HepG2 (cell line): ENCODE measurements around the gene KAZN. TPM values are rescaled to one million over a fixed set of nuclear protein-coding genes. Genes with fewer than 3 reads are reported as not detected.

Experiments used
- ATAC-seq: fragments of 200-7000 bp; cut with Tn5 transposase; 3 replicates; pipeline ENCODE4 v1.9.1; 2020; ENCODE audit warnings: mild to moderate bottlenecking, moderate library complexity
- BruUV-seq: library from RNA; stranded (reverse); fragments of 400-500 nt; replicated peaks from 2 replicates; lab custom pipeline; 2021; lab: Mats Ljungman, UMichigan
- CTCF ChIA-PET: fragments of 300-600 bp; formaldehyde crosslinking; extraction: SDS; loops from one replicate; lab custom pipeline; 2021; ENCODE audit warnings: low total read pairs, inconsistent platforms, low intra/inter-chr PET ratio; lab: Yijun Ruan, JAX
- POLR2A ChIA-PET: fragments of 350-600 bp; sonication (Branson Sonifier 250); formaldehyde crosslinking; loops from one replicate; lab custom pipeline; 2020; ENCODE audit warnings: antibody characterized with exemption, inconsistent platforms; lab: Yijun Ruan, JAX
- DNase-seq: peaks from one replicate; pipeline ENCODE4 v3.0.0-alpha.2; 2015; ENCODE audit warnings: low spot score
- FAIRE-seq: peaks from 3 replicates; lab custom pipeline; 2011; peaks lifted over from hg19 to GRCh38; lab: Jason Lieb, UNC
- H2AFZ ChIP-seq: one replicate; pipeline ENCODE4 v1.6.1; 2011; ENCODE audit warnings: low read length, inconsistent platforms
- H3K27ac ChIP-seq: fragments of 300-600 bp; 3 replicates; pipeline ENCODE4 v1.8.0; 2011; ENCODE audit warnings: mixed run types, mild to moderate bottlenecking, mixed read lengths, low read length, inconsistent platforms; ENCODE audit not compliant: insufficient read depth; ENCODE audit errors: extremely low read length
- H3K27me3 ChIP-seq, 2 experiments: fragments of 200-600 bp in 1 of 2; 2 replicates in 1 of 2; 3 replicates in 1 of 2; pipeline versions ENCODE4 v1.6.0 to v1.8.0; 2011; ENCODE audit warnings: low read length in 2 of 2, mild to moderate bottlenecking in 2 of 2, moderate library complexity in 2 of 2, inconsistent platforms in 1 of 2; ENCODE audit not compliant: insufficient read depth in 2 of 2, control insufficient read depth in 1 of 2
- H3K36me3 ChIP-seq, 2 experiments: fragments of 200-600 bp in 1 of 2; replicated peaks in 1 of 2; 2 replicates in 1 of 2; 3 replicates in 1 of 2; pipeline versions ENCODE4 v1.5.1 to v1.8.0; 2011; ENCODE audit warnings: low read length in 2 of 2, inconsistent platforms in 1 of 2; ENCODE audit not compliant: insufficient read depth in 2 of 2, control insufficient read depth in 1 of 2
- H3K4me1 ChIP-seq: 2 replicates; pipeline ENCODE4 v1.5.1; 2012; ENCODE audit warnings: low read length, inconsistent platforms; ENCODE audit not compliant: insufficient read depth
- H3K4me2 ChIP-seq: 2 replicates; pipeline ENCODE4 v1.6.0; 2011; ENCODE audit warnings: low read depth, low read length, inconsistent platforms
- H3K4me3 ChIP-seq, 3 experiments: fragments of 200-600 bp in 1 of 3; sonication (generic), shearing (Covaris generic) in 1 of 3; replicated peaks in 1 of 3; 2 replicates each; pipeline ENCODE4 v1.5.1; 2011 to 2016; ENCODE audit warnings: low read length in 3 of 3, inconsistent platforms in 2 of 3, low read depth in 2 of 3, mild to moderate bottlenecking in 2 of 3, control low read depth in 1 of 3, mixed read lengths in 1 of 3; ENCODE audit not compliant: insufficient read depth in 1 of 3
- H3K79me2 ChIP-seq: one replicate; pipeline ENCODE4 v1.6.1; 2011; ENCODE audit warnings: low read length, inconsistent platforms; ENCODE audit not compliant: insufficient read depth
- H3K9ac ChIP-seq: 2 replicates; pipeline ENCODE4 v1.6.0; 2011; ENCODE audit warnings: mild to moderate bottlenecking, low read depth, low read length, inconsistent platforms; ENCODE audit not compliant: insufficient read depth
- H3K9me3 ChIP-seq: 2 replicates; pipeline ENCODE4 v1.5.1; 2012; ENCODE audit warnings: mild to moderate bottlenecking, low read length
- H4K20me1 ChIP-seq: 2 replicates; pipeline ENCODE4 v1.6.0; 2011; ENCODE audit warnings: inconsistent platforms, mild to moderate bottlenecking, low read length, moderate library complexity; ENCODE audit not compliant: insufficient read depth
- FLYWCH1 ChIP-seq: sonication (generic); formaldehyde crosslinking; IDR thresholded peaks from 2 replicates; pipeline ENCODE4 v1.8.1; 2023; ENCODE audit warnings: mild to moderate bottlenecking, missing genetic modification reagents
- MED8 ChIP-seq: sonication (generic); formaldehyde crosslinking; IDR thresholded peaks from 2 replicates; pipeline ENCODE4 v1.8.1; 2023; ENCODE audit warnings: mild to moderate bottlenecking, missing genetic modification reagents; ENCODE audit not compliant: insufficient replicate concordance
- NR1H2 ChIP-seq: sonication (generic); formaldehyde crosslinking; IDR thresholded peaks from 2 replicates; pipeline ENCODE4 v1.8.1; 2022; ENCODE audit warnings: low read depth, missing genetic modification reagents, borderline replicate concordance
- PHB2 ChIP-seq: fragments of 450-650 bp; IDR thresholded peaks from 2 replicates; pipeline ENCODE4 v1.6.1; 2018; ENCODE audit not compliant: partially characterized antibody
- PHF21A ChIP-seq: sonication (generic); formaldehyde crosslinking; IDR thresholded peaks from 2 replicates; pipeline ENCODE4 v1.5.0; 2020; ENCODE audit warnings: mild to moderate bottlenecking, missing genetic modification reagents
- RBM22 ChIP-seq: fragments of 200-400 bp; formaldehyde crosslinking; optimal IDR thresholded peaks from 2 replicates; pipeline ENCODE3; 2017; ENCODE audit warnings: mild to moderate bottlenecking, low read length, moderate library complexity
- RFXANK ChIP-seq: IDR thresholded peaks from 2 replicates; pipeline ENCODE4 v1.6.1; 2016
- SRY ChIP-seq: sonication (generic); formaldehyde crosslinking; IDR thresholded peaks from 2 replicates; pipeline ENCODE4 v1.8.0; 2022; ENCODE audit warnings: mild to moderate bottlenecking, missing genetic modification reagents
- ZFP62 ChIP-seq: sonication (generic); formaldehyde crosslinking; IDR thresholded peaks from 2 replicates; pipeline ENCODE4 v1.4.0; 2020; ENCODE audit warnings: missing genetic modification reagents
- ZMYM4 ChIP-seq: sonication (generic); formaldehyde crosslinking; IDR thresholded peaks from 2 replicates; pipeline ENCODE4 v1.8.1; 2023; ENCODE audit warnings: mild to moderate bottlenecking, missing genetic modification reagents
- ZNF331 ChIP-seq: sonication (generic); formaldehyde crosslinking; IDR thresholded peaks from 2 replicates; pipeline ENCODE4 v1.4.0; 2020; ENCODE audit warnings: missing genetic modification reagents
- WGBS: methylation state at CpG from one replicate; pipeline ENCODE4 v1.1.6; 2017; ENCODE audit warnings: low lambda C conversion rate; 5-methylcytosine and 5-hydroxymethylcytosine counted together
- in situ Hi-C: cut with HindIII; loops from 2 replicates; pipeline ENCODE4 v1.10.0; 2017; ENCODE audit warnings: low pct_unique_long_range_greater_than_20kb; ENCODE audit not compliant: extremely low pct_ligation_motif_present
- intact Hi-C: fragments of 100-400 bp; cut with micrococcal nuclease; formaldehyde crosslinking; loops from one replicate; pipeline ENCODE4 v1.10.0; 2022; ENCODE audit not compliant: unreplicated experiment
- polyA plus RNA-seq, 8 experiments: library from polyadenylated mRNA; depleted of rRNA in 3 of 8; stranded (reverse) in 7 of 8; unstranded in 1 of 8; fragments of >200 nt; fragmentation: Illumina TruSeq in 4 of 8; extraction: Trizol in 4 of 8; gene quantifications; 2 replicates each; pipeline versions ENCODE4 v1.2.1 to v1.2.3, GENCODE V29; 2011 to 2016; ENCODE audit warnings: low read depth in 4 of 8, missing spikeins in 1 of 8, mixed read lengths in 1 of 8; ENCODE audit not compliant: insufficient read depth in 1 of 8
- total RNA-seq, 5 experiments: library from RNA; depleted of rRNA; stranded (reverse); fragments of >200 nt; fragmentation: Illumina TruSeq; extraction: Trizol; gene quantifications; 2 replicates each; pipeline ENCODE4 v1.2.3, GENCODE V29; 2016; ENCODE audit warnings: low read depth in 1 of 5
- TF ChIP-seq, protein P1 (sequence below): sonication (generic); formaldehyde crosslinking; IDR thresholded peaks from 2 replicates; pipeline ENCODE4 v1.4.0; 2020; ENCODE audit warnings: mild to moderate bottlenecking, missing genetic modification reagents
- TF ChIP-seq, protein P2 (sequence below): sonication (generic); formaldehyde crosslinking; IDR thresholded peaks from 2 replicates; pipeline ENCODE4 v1.5.1; 2020; ENCODE audit warnings: mild to moderate bottlenecking, missing genetic modification reagents, borderline replicate concordance
- TF ChIP-seq, protein P3 (sequence below): sonication (generic); formaldehyde crosslinking; IDR thresholded peaks from 2 replicates; pipeline ENCODE4 v1.8.1; 2023; ENCODE audit warnings: mild to moderate bottlenecking, missing genetic modification reagents

The KAZN gene
- total and polyA plus RNA-seq, 2 of the 13 experiments (the other 11 are each of a cell fraction or from before 2014, with no cell fraction given), result 10.4 to 13.5 TPM

DNA sequence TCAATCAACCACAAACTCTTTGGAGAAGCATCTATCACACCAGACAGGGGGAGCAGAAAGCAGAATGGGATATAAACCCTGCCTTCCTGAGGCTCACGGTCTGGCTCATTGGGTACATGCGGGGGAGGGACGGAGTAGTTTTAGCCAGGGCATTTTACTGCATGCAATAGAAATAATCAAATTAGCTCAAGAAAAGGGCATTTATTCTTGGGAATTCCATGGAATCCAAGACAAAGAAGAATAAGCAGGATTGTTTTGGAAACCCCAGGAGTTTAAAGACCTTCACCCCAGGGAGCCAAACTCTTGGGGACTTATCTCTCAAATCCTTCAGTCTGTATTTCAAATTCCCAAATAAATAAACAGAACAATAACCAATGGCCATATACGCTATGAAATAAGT lies 5.2 kb upstream of the KAZN start (continued):
- TF ChIP-seq, protein P1, sequence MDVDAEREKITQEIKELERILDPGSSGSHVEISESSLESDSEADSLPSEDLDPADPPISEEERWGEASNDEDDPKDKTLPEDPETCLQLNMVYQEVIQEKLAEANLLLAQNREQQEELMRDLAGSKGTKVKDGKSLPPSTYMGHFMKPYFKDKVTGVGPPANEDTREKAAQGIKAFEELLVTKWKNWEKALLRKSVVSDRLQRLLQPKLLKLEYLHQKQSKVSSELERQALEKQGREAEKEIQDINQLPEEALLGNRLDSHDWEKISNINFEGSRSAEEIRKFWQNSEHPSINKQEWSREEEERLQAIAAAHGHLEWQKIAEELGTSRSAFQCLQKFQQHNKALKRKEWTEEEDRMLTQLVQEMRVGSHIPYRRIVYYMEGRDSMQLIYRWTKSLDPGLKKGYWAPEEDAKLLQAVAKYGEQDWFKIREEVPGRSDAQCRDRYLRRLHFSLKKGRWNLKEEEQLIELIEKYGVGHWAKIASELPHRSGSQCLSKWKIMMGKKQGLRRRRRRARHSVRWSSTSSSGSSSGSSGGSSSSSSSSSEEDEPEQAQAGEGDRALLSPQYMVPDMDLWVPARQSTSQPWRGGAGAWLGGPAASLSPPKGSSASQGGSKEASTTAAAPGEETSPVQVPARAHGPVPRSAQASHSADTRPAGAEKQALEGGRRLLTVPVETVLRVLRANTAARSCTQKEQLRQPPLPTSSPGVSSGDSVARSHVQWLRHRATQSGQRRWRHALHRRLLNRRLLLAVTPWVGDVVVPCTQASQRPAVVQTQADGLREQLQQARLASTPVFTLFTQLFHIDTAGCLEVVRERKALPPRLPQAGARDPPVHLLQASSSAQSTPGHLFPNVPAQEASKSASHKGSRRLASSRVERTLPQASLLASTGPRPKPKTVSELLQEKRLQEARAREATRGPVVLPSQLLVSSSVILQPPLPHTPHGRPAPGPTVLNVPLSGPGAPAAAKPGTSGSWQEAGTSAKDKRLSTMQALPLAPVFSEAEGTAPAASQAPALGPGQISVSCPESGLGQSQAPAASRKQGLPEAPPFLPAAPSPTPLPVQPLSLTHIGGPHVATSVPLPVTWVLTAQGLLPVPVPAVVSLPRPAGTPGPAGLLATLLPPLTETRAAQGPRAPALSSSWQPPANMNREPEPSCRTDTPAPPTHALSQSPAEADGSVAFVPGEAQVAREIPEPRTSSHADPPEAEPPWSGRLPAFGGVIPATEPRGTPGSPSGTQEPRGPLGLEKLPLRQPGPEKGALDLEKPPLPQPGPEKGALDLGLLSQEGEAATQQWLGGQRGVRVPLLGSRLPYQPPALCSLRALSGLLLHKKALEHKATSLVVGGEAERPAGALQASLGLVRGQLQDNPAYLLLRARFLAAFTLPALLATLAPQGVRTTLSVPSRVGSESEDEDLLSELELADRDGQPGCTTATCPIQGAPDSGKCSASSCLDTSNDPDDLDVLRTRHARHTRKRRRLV (CRISPR knock-in tag), result no peak
- TF ChIP-seq MED8 (CRISPR knock-in tag), result no peak
- TF ChIP-seq PHF21A, result no peak
- TF ChIP-seq ZFP62 (CRISPR knock-in tag), result no peak
- TF ChIP-seq PHB2, result no peak

DNA sequence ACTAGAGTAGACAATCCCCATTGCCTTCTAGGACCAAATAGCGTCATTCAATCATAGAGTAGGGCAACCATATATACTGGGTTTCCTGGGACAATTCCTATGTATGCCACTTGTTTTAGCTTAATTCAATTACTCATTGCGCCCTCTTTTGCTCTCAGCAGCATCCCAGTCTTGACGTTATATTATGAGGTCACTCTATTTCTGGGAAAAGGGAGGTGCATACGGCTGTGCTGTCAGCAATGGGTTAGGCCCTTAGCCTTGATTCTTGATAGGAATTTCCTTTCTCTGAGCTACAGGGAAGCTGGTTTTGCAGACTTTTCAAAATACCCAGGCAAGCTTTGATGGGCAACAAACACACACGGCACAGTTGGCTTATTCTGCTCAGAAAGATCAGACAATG lies 4.4 kb upstream of the KAZN start:
- Histone ChIP-seq H3K4me1 (no peaks in the 10 kb centered on the region), H3K27me3 (peaks cover 2 to 20% of the 10 kb centered on the region in 2 experiments; a peak in 4 of 5 replicates), H3K9ac (no peak overlapping the region), H3K9me3 (no peaks in the 10 kb centered on the region), H4K20me1 (no peaks in the 10 kb centered on the region), H3K79me2 (no peaks in the 10 kb centered on the region), H3K27ac (no peak overlapping the region)
- DNase-seq (no peak), FAIRE-seq (no peak), ATAC-seq (no peak)
- in situ Hi-C loops, result no loop called here
- CTCF ChIA-PET, result no interaction called here
- TF ChIP-seq FLYWCH1 (CRISPR knock-in tag) (no peak), RFXANK (CRISPR knock-in tag) (no peak), ZMYM4 (no peak), SRY (CRISPR knock-in tag) (no peak), RBM22 (no peak), NR1H2 (no peak), ZNF331 (CRISPR knock-in tag) (no peak)
- TF ChIP-seq, protein P2, sequence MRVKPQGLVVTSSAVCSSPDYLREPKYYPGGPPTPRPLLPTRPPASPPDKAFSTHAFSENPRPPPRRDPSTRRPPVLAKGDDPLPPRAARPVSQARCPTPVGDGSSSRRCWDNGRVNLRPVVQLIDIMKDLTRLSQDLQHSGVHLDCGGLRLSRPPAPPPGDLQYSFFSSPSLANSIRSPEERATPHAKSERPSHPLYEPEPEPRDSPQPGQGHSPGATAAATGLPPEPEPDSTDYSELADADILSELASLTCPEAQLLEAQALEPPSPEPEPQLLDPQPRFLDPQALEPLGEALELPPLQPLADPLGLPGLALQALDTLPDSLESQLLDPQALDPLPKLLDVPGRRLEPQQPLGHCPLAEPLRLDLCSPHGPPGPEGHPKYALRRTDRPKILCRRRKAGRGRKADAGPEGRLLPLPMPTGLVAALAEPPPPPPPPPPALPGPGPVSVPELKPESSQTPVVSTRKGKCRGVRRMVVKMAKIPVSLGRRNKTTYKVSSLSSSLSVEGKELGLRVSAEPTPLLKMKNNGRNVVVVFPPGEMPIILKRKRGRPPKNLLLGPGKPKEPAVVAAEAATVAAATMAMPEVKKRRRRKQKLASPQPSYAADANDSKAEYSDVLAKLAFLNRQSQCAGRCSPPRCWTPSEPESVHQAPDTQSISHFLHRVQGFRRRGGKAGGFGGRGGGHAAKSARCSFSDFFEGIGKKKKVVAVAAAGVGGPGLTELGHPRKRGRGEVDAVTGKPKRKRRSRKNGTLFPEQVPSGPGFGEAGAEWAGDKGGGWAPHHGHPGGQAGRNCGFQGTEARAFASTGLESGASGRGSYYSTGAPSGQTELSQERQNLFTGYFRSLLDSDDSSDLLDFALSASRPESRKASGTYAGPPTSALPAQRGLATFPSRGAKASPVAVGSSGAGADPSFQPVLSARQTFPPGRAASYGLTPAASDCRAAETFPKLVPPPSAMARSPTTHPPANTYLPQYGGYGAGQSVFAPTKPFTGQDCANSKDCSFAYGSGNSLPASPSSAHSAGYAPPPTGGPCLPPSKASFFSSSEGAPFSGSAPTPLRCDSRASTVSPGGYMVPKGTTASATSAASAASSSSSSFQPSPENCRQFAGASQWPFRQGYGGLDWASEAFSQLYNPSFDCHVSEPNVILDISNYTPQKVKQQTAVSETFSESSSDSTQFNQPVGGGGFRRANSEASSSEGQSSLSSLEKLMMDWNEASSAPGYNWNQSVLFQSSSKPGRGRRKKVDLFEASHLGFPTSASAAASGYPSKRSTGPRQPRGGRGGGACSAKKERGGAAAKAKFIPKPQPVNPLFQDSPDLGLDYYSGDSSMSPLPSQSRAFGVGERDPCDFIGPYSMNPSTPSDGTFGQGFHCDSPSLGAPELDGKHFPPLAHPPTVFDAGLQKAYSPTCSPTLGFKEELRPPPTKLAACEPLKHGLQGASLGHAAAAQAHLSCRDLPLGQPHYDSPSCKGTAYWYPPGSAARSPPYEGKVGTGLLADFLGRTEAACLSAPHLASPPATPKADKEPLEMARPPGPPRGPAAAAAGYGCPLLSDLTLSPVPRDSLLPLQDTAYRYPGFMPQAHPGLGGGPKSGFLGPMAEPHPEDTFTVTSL (CRISPR knock-in tag), result no peak
- TF ChIP-seq, protein P3, sequence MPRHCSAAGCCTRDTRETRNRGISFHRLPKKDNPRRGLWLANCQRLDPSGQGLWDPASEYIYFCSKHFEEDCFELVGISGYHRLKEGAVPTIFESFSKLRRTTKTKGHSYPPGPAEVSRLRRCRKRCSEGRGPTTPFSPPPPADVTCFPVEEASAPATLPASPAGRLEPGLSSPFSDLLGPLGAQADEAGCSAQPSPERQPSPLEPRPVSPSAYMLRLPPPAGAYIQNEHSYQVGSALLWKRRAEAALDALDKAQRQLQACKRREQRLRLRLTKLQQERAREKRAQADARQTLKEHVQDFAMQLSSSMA (CRISPR knock-in tag), result no peak
- TF ChIP-seq, all 625 proteins: peak for 0
- 20% methylated on average over 4 of the region's 5 CpGs for WGBS
- Histone ChIP-seq H2AFZ (no peak overlapping the region), H3K4me3 (no peak overlapping the region), H3K4me2 (no peak overlapping the region), H3K36me3 (no peaks in the 10 kb centered on the region)
- no TSS peak for BruUV-seq
- intact Hi-C loops, result no loop called here
- POLR2A ChIA-PET, result no interaction called here
